ENCODE measurements around the gene CYS1.

CYS1 gene

DNA sequence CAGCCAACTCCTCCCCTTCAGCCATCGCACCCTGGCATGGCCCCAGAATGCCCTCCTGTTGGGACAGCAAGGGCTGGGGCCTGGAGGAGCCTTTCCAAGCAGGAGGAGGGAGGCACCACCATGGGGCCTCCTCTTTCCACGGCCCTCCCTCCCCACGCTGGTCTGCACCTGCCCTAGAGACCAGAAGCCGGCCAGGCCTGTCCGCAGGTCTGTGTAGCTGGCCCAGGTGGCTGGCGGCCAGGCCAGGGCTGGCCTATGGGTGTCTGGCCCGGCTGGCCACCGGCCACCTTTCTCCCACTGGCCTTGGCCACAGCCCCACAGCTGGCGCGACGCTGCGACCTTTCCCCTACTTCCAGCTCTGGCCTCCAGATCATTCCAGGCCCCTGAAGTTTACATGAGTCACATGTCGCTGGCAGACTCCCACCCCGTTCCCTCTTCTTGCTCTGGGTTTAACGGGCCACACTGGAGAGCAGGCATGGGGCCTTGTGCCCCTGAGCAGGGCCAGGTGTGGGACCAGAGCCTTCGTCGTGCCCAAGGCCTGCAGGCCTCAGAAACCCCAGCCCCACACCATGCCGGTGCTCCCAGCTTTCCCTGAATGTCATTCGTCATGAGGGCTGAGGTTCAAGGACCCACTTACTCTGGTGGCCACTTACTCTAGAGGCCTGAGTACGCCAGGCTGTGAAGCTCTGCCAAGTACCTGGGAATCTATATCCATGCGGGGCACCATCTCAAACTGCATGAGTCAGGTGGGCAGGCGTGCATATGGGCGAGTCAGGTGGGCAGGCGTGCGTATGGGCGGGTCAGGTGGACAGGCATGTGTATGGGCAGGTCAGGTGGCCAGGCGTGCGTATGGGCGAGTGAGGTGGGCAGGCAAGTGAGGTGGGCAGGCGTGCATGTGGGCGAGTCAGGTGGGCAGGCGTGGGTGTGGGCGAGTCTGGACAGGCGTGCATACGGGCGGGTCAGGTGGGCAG, 70.1 kb downstream of the CYS1 start:
- H3K9ac ChIP-seq, result no peak overlapping the region
- no peak overlapping the region for H3K4me2 ChIP-seq
- no peaks in the 10 kb centered on the region for H3K79me2 ChIP-seq (ENCODE audit: insufficient read depth, low read depth)
- H2AFZ ChIP-seq (ENCODE audit: low read depth), result no peak overlapping the region
- H4K20me1 ChIP-seq (ENCODE audit: insufficient read depth), result no peaks in the 10 kb centered on the region
- H3K4me3 ChIP-seq (IDR thresholded peaks at IDR 0.05; ENCODE audit: insufficient read depth, low read depth, low read length), result no peak overlapping the region
- H3K27me3 ChIP-seq (ENCODE audit: insufficient read depth, low read depth), result no peaks in the 10 kb centered on the region
- H3K27ac ChIP-seq, result no peak overlapping the region
- H3K4me1 ChIP-seq (ENCODE audit: low read depth, poor library complexity, severe bottlenecking), result no peaks in the 10 kb centered on the region
- TF ChIP-seq, protein P1, sequence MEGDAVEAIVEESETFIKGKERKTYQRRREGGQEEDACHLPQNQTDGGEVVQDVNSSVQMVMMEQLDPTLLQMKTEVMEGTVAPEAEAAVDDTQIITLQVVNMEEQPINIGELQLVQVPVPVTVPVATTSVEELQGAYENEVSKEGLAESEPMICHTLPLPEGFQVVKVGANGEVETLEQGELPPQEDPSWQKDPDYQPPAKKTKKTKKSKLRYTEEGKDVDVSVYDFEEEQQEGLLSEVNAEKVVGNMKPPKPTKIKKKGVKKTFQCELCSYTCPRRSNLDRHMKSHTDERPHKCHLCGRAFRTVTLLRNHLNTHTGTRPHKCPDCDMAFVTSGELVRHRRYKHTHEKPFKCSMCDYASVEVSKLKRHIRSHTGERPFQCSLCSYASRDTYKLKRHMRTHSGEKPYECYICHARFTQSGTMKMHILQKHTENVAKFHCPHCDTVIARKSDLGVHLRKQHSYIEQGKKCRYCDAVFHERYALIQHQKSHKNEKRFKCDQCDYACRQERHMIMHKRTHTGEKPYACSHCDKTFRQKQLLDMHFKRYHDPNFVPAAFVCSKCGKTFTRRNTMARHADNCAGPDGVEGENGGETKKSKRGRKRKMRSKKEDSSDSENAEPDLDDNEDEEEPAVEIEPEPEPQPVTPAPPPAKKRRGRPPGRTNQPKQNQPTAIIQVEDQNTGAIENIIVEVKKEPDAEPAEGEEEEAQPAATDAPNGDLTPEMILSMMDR (conservative IDR thresholded peaks at IDR 0.05; ENCODE audit: low read depth, low read length), result no peak
- H3K36me3 ChIP-seq (ENCODE audit: insufficient read depth), result no peaks in the 10 kb centered on the region

- Histone ChIP-seq H3K4me3 (IDR thresholded peaks at IDR 0.05; ENCODE audit: insufficient read depth, low read depth, low read length) (no peak overlapping the region), H3K36me3 (ENCODE audit: insufficient read depth) (no peaks in the 10 kb centered on the region), H3K27ac (no peak overlapping the region), H3K4me2 (no peak overlapping the region), H3K27me3 (ENCODE audit: insufficient read depth, low read depth) (no peaks in the 10 kb centered on the region), H2AFZ (ENCODE audit: low read depth) (no peak overlapping the region), H3K9ac (no peak overlapping the region), H3K79me2 (ENCODE audit: insufficient read depth, low read depth) (no peaks in the 10 kb centered on the region), H4K20me1 (ENCODE audit: insufficient read depth) (no peaks in the 10 kb centered on the region), H3K4me1 (ENCODE audit: low read depth, poor library complexity, severe bottlenecking) (no peaks in the 10 kb centered on the region)
- TF ChIP-seq, protein P1 (conservative IDR thresholded peaks at IDR 0.05; ENCODE audit: low read depth, low read length), result no peak
Measured at GRCh38 chr2:10009271-10009810, 70.9 kb downstream of the CYS1 start.

GRCh38 chr2:10008809-10009176, 71.4 kb downstream of the CYS1 start:
- TF ChIP-seq, protein P1 (conservative IDR thresholded peaks at IDR 0.05; ENCODE audit: low read depth, low read length), result no peak
- no peaks in the 10 kb centered on the region for H3K79me2 ChIP-seq (ENCODE audit: insufficient read depth, low read depth)
- H3K27me3 ChIP-seq (ENCODE audit: insufficient read depth, low read depth), result no peaks in the 10 kb centered on the region
- H3K4me3 ChIP-seq (IDR thresholded peaks at IDR 0.05; ENCODE audit: insufficient read depth, low read depth, low read length), result no peak overlapping the region
- no peak overlapping the region for H3K4me2 ChIP-seq
- H3K36me3 ChIP-seq (ENCODE audit: insufficient read depth), result no peaks in the 10 kb centered on the region
- H3K9ac ChIP-seq, result no peak overlapping the region
- no peak overlapping the region for H3K27ac ChIP-seq
- no peaks in the 10 kb centered on the region for H4K20me1 ChIP-seq (ENCODE audit: insufficient read depth)
- no peak overlapping the region for H2AFZ ChIP-seq (ENCODE audit: low read depth)
- H3K4me1 ChIP-seq (ENCODE audit: low read depth, poor library complexity, severe bottlenecking), result no peaks in the 10 kb centered on the region

GRCh38 chr2:10007921-10008808, 72.0 kb downstream of the CYS1 start:
- TF ChIP-seq, protein P1 (conservative IDR thresholded peaks at IDR 0.05; ENCODE audit: low read depth, low read length), result no peak
- H3K36me3 ChIP-seq (ENCODE audit: insufficient read depth), result no peaks in the 10 kb centered on the region
- H3K27me3 ChIP-seq (ENCODE audit: insufficient read depth, low read depth), result no peaks in the 10 kb centered on the region
- no peaks in the 10 kb centered on the region for H3K79me2 ChIP-seq (ENCODE audit: insufficient read depth, low read depth)
- H3K4me3 ChIP-seq (IDR thresholded peaks at IDR 0.05; ENCODE audit: insufficient read depth, low read depth, low read length), result no peak overlapping the region
- no peak overlapping the region for H3K4me2 ChIP-seq
- H3K9ac ChIP-seq, result no peak overlapping the region
- no peaks in the 10 kb centered on the region for H4K20me1 ChIP-seq (ENCODE audit: insufficient read depth)
- H3K4me1 ChIP-seq (ENCODE audit: low read depth, poor library complexity, severe bottlenecking), result no peaks in the 10 kb centered on the region
- no peak overlapping the region for H3K27ac ChIP-seq
- H2AFZ ChIP-seq (ENCODE audit: low read depth), result no peak overlapping the region

Measured in KMS-11 (cell line).